ENCODE data around the gene PCDH8.

PCDH8 gene, protein sequence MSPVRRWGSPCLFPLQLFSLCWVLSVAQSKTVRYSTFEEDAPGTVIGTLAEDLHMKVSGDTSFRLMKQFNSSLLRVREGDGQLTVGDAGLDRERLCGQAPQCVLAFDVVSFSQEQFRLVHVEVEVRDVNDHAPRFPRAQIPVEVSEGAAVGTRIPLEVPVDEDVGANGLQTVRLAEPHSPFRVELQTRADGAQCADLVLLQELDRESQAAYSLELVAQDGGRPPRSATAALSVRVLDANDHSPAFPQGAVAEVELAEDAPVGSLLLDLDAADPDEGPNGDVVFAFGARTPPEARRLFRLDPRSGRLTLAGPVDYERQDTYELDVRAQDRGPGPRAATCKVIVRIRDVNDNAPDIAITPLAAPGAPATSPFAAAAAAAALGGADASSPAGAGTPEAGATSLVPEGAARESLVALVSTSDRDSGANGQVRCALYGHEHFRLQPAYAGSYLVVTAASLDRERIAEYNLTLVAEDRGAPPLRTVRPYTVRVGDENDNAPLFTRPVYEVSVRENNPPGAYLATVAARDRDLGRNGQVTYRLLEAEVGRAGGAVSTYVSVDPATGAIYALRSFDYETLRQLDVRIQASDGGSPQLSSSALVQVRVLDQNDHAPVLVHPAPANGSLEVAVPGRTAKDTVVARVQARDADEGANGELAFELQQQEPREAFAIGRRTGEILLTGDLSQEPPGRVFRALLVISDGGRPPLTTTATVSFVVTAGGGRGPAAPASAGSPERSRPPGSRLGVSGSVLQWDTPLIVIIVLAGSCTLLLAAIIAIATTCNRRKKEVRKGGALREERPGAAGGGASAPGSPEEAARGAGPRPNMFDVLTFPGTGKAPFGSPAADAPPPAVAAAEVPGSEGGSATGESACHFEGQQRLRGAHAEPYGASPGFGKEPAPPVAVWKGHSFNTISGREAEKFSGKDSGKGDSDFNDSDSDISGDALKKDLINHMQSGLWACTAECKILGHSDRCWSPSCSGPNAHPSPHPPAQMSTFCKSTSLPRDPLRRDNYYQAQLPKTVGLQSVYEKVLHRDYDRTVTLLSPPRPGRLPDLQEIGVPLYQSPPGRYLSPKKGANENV

GRCh38 chr13:52848455-52849195, at the start of gene PCDH8:
Gene PCDH8 (minus strand): TSS chr13:52848640. CDS start chr13:52848436, 204 bp downstream.
- no peak for FAIRE-seq

DNA sequence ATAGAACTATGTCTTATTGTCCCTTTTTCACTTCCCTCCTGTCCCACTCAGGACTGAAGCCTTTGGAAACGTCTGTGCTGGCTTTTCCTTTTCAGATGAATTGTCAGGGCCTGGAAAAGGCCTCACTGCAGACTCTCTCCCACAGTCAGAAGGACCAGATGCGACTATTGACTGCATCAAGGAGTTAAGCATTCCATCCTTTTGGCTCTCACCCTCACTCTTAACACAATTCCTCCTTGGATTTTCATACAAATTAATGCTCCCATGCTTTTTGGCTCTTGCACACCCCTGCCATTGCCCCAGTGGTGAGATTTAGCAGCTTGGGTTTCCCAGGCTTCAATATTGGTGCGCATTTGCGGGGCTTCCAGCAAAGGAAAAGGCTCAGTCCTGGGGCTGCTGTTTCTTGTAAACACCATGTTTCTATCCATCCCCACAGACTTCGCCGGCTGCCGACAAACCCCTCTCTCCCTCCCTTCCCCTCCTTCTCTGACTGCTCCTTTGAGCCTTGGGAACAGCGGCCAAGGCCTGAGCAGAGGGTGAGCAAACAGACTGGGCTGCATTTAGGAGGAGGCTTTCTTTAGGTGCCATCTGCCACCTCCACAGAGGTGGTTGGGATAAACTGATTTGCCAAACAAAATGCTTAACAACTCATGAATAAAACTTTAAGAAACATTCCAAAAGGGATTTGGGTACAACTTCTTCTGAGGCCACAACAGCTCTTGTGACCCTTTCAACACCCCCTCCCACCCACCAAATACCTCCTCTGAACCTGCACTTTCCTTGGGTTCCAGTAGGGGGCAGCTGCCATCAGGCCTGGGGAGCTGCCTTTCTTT, 48.6 kb upstream of the PCDH8 start:
- no peak for FAIRE-seq

DNA sequence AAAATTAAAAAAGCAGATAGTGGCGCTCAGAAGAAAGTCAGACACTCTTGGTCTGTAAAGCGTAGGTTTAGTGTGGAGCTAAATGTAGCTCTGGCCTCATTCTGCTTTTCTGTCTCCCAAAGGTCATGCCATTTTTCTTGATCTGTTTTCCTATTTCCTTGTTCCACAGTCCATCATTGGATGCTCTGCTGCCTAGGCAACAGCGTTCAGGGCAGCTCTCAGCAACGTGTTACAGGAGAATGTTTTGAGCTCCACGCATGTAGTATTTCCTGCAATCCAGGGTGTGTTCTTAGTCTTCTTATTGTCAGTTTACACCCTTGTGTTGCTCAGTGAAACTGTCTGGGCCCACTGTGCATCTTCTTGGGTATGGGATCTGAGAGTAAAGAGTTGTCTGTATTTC, 46.0 kb upstream of the PCDH8 start:
- FAIRE-seq: no peak

GRCh38 chr13:52892925-52893324, 44.5 kb upstream of the PCDH8 start:
- FAIRE-seq: no peak

DNA sequence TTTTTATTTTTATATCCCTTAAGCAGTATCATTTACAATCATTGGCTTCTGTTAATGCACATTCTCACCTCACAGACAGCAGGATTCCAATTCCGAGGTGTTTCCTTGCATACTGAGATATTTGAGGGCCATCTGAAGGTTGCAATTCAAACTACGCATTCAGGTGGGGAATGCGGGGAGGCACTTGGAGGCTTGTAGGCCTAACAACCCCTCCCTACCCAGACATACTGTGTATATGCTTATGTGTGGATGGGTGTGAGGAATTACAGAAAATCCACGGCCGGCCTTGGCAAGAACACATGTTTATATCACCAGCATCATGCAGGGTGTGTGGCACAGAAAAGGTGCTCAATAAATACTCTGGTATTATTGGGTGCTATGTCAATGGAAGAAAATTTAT, 43.3 kb upstream of the PCDH8 start:
- FAIRE-seq: no peak

- FAIRE-seq: no peak
Measured at GRCh38 chr13:52887165-52887564, 38.7 kb upstream of the PCDH8 start.

GRCh38 chr13:52885141-52885540, 36.7 kb upstream of the PCDH8 start:
- no peak for FAIRE-seq

DNA sequence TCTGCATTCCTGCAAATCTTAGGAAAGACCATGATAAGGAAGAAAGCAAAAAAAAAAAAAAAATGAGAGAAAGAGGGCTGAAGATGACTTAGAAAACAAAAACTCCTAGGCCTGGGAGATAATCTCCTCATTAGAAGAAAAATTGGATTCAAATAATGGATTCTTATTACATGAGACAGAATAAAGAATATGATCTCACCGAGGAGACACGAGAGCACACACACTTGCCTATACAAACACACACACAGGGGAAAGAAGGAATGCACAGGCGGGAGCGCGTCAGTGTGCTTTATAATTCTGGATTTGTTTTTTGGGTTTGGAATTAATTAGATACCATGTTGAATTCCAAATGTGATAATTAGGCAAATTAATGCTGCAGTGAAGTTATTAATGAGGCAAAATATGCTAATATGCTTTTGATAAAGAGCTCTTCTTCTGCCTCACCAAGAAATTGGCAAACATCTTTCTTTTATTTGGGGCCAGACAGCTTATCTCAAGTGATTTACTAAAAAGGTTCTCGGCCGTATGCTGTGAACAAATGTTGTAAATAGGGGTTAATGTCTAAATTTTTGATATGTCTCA, 36.1 kb upstream of the PCDH8 start:
- no peak for FAIRE-seq

GRCh38 chr13:52882785-52883184, 34.3 kb upstream of the PCDH8 start:
- no peak for FAIRE-seq

DNA sequence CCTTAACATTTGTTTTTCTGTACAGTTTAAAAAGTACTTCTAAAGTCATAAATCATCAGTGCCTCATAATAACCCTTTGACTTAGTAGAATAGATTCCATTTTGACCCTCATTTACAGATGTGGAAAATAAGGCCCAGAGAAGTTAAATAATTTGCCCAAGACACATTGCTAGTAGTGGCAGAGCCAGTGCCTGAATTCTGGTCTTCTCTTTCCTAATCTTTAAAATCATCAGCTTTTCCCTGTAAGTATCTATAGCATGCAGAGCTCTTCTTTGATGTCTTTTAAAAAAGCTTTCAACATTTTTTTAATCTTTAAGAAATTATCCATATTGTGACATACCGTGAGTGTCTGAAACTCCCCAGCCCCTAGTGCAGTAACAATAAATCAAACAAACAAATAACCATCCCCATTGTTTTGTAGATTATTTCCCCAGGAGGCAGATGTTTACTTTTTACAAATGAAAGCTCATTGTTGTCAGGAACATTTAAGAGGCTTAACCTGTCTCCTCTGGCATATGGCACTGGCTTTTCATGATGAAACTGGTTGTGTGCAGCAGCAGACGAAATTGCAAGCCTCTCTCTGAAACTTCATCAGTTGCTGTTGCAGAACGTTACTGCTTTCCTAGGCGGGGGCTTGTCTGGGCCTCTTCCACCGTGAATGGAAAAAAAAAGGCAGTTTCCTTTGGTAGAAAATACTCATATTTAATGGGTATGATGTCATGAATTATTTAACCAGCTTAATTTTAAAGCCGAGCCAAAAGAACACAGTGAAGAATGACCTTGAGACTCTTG, 31.7 kb upstream of the PCDH8 start:
- no peak for FAIRE-seq

GRCh38 chr13:52878831-52879230, 30.4 kb upstream of the PCDH8 start:
- FAIRE-seq: no peak

DNA sequence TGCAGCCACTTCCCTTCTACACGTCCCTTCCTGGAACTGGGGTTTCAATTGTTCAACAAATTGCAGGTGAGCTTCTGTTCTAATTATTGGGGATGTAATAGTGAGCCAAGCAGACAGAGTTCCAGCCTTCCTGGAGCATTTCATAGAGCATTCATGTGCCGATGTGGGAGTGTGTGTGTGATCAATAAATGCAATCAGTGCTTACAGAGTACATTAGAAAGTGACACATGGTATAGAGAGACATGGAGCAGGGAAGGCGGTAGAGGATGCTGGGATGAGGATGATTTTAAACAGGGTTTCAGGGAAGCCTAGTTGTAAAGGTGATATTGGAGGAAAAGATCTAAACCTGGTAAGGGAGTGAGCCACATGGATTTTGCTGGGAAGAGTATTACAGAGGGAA, 21.7 kb upstream of the PCDH8 start:
- FAIRE-seq: no peak

GRCh38 chr13:52869621-52870020, 21.2 kb upstream of the PCDH8 start:
- FAIRE-seq: no peak

- FAIRE-seq: no peak
Measured at GRCh38 chr13:52869050-52869449, 20.6 kb upstream of the PCDH8 start.

DNA sequence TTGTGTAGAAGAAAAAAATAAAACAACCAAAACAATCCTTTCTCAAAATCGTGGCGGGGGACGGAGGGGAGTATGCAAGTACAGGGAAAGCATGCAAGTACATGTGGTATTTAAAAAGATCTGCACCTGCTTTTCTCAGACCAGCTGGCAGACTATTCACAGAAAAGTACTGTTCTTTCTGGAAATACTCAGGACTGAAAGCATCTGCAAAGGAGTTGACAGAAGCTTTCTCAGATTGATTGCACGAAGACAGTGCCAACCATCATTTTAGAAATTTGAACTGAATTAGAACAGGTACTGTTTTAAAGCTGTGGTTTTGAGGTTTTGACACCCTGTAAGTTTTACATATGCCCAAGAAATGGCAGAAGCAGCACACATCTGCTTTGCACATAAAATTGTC, 19.8 kb upstream of the PCDH8 start:
- no peak for FAIRE-seq

GRCh38 chr13:52864941-52865340, 16.5 kb upstream of the PCDH8 start:
- no peak for FAIRE-seq

DNA sequence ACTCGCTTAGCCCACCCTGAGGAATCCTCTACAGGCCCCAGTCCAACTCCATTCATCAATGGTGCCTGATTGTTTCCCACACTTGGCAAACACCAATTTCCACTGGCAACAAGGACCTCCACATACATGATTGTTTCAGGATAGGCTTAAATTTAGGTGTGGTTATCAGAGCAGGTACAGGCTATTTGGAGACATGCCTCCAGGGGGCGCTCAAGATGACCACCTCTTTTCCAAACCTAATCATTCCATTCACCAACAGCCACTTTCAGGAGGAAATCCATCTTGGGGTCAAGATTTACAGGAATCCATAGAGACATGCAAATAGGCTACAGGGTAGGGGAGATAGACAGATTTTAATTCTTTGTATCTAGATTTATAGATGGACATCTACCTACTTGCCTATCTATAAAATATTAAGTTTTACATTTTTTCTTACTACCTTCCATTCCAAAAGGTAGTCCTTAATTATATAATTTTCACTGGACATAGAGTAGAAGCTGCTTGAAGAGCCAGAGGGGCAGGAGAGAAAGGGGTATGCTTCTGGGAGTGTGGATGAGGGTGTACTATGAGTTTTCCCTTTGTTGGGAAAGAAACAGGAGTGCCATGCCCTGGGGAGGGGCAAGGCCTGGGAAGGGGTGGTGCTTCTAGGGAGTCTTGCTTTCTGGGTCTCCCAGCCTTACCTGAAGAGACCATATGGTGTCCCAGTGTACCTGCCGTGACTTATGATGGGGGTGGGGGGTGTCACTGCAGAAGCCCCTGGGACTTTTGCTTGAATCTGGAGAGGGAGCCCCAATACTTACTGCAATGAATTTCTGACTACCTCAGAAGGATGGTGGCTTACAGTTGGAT, 14.1 kb upstream of the PCDH8 start:
- FAIRE-seq: no peak

GRCh38 chr13:52852444-52852843, 4.0 kb upstream of the PCDH8 start:
- FAIRE-seq: no peak

DNA sequence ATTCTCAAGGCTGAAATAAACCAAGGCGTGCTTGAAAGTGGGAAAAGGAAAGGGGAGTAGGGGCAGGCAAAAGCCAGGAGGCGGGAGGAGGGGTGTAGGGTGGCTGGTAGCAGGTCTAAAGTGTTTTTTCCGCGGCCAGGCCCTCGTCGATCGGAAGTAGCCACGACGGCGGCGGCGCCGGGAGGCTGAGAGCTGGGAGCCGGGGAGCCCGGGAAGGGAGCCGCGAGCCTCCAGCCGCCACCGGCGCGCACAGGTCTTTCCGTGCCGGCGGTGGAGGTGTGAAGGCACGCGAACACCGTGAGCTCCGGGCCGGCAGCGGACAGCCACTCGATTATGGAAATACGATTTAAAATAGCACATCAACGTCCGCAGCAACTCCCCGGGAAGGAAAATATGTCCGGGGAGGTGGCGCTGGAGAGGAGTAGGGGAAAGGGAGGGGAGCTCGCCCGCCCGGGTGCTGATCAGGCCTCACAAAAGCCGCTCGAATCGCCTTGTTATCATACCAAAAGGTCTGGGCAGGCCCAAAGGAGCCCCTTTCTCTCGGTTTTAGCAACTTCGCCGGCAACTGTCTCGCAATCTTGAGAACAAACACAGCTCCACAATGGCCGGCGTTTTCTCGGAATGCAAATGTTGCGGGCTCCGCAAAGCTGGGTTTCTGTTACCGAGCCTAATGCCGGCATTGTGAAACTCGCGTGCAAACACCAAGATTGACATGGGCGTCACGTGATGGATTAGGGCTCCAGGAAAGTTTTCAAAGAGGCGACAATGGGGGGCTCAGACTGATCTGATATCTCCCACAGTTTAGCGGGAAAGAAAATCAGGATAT, 2.9 kb upstream of the PCDH8 start:
- FAIRE-seq: no peak
